Spleen (tissue), 7 donors: ENCODE measurements around the gene BTD.

Experiments used
- CTCF ChIP-seq, 11 experiments: fragments of 200-600 bp in 7 of 11; fragments of 450-650 bp in 4 of 11; sonication (generic) in 4 of 11; IDR thresholded peaks in 8 of 11; conservative IDR thresholded peaks in 3 of 11; 1 replicate in 7 of 11; 2 replicates in 4 of 11; pipeline versions ENCODE4 v1.4.0 to v1.8.0; 2016 to 2021; ENCODE audit warnings: antibody characterized with exemption in 11 of 11, inconsistent platforms in 4 of 11, mild to moderate bottlenecking in 1 of 11
- POLR2AphosphoS5 ChIP-seq, 3 donors: sonication (generic); formaldehyde crosslinking; IDR thresholded peaks; one replicate each; pipeline ENCODE4 v1.5.1; 2017; ENCODE audit warnings: antibody characterized with exemption in 3 of 3
- donor health status: DM: no; HTN: no; CAD: no; lungs with moderate emphysema.
- donor health status: DM: no; HTN: no; CAD: no.
- donor health status: DM: no; HTN: no; CAD: no.

- TF ChIP-seq CTCF (IDR thresholded peaks at IDR 0.05 in 8 of 11, conservative IDR thresholded peaks at IDR 0.05 in 3 of 11) (no peak), POLR2AphosphoS5 (IDR thresholded peaks at IDR 0.05) (no peak)
Measured at GRCh38 chr3:15664144-15664543, 62.6 kb downstream of the BTD start.
